ENCODE measurements around the gene BSPRY. TPM values are rescaled to one million over a fixed set of nuclear protein-coding genes. Genes with fewer than 3 reads are reported as not detected.

BSPRY gene
- total and polyA plus RNA-seq, 2 donors (not counting 1 experiment from before 2014, with no cell fraction given): 0.42 to 0.59 TPM

GRCh38 chr9:113372059-113372458 lies 22.7 kb downstream of the BSPRY start:
- intact Hi-C loops (cut with micrococcal nuclease): no loop called here
- H3K9me3 Mint-ChIP-seq (ENCODE audit: insufficient read depth): no peaks in the 10 kb centered on the region

GRCh38 chr9:113373256-113373655 lies 23.9 kb downstream of the BSPRY start:
- no peaks in the 10 kb centered on the region for H3K27me3 ChIP-seq (replicated peaks in 1 of 4; ENCODE audit: control extremely low read depth in 1 of 4, control insufficient read depth in 3 of 4, insufficient read depth in 4 of 4, low read length in 3 of 4)
- H3K4me3 ChIP-seq (ENCODE audit: control extremely low read depth in 1 of 5, extremely low read depth in 1 of 5, insufficient read depth in 1 of 5, low read depth in 2 of 5, low read length in 4 of 5): no peak overlapping the region
- no peak overlapping the region for H3K27ac ChIP-seq (ENCODE audit: low read length in 2 of 2)
- H3K79me2 ChIP-seq (ENCODE audit: control insufficient read depth, insufficient read depth, low read length): peaks cover 5% of the 10 kb centered on the region
- Mint-ChIP-seq H3K27ac (peak overlapping the region; percentile 63), H3K27me3 (no peaks in the 10 kb centered on the region), H3K9me3 (ENCODE audit: insufficient read depth) (no peaks in the 10 kb centered on the region), H3K4me3 (peak overlapping the region; percentile 34), H3K4me1 (peaks cover 16% of the 10 kb centered on the region)
- 100% methylated on average over 1 of the region's 3 CpGs for WGBS (ENCODE audit: insufficient coverage)
- H3K9ac ChIP-seq (ENCODE audit: low read length): no peak overlapping the region
- no peak overlapping the region for H2AFZ ChIP-seq (ENCODE audit: insufficient read depth, low read depth, low read length, poor library complexity, severe bottlenecking)
- no peaks in the 10 kb centered on the region for H4K20me1 ChIP-seq (ENCODE audit: control insufficient read depth, insufficient read depth, low read length, poor library complexity, severe bottlenecking)
- CTCF ChIA-PET: interaction anchor here (0.6 kb wide), 1 partner anchor 147 kb away, joined by 4 read pairs; no protein-coding TSS in a partner anchor
- H3K4me1 ChIP-seq (ENCODE audit: control insufficient read depth in 2 of 2, insufficient read depth in 2 of 2, low read length in 2 of 2): peaks cover 4 to 14% of the 10 kb centered on the region in 2 donors
- TF ChIP-seq, protein P1, sequence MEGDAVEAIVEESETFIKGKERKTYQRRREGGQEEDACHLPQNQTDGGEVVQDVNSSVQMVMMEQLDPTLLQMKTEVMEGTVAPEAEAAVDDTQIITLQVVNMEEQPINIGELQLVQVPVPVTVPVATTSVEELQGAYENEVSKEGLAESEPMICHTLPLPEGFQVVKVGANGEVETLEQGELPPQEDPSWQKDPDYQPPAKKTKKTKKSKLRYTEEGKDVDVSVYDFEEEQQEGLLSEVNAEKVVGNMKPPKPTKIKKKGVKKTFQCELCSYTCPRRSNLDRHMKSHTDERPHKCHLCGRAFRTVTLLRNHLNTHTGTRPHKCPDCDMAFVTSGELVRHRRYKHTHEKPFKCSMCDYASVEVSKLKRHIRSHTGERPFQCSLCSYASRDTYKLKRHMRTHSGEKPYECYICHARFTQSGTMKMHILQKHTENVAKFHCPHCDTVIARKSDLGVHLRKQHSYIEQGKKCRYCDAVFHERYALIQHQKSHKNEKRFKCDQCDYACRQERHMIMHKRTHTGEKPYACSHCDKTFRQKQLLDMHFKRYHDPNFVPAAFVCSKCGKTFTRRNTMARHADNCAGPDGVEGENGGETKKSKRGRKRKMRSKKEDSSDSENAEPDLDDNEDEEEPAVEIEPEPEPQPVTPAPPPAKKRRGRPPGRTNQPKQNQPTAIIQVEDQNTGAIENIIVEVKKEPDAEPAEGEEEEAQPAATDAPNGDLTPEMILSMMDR (IDR thresholded peaks at IDR 0.05): no peak
- no peak for TF ChIP-seq EZH2 (IDR thresholded peaks at IDR 0.05; ENCODE audit: borderline replicate concordance, insufficient read depth, low read depth, low read length, poor library complexity, severe bottlenecking)
- H3K4me2 ChIP-seq (replicated peaks; ENCODE audit: low read depth, low read length, poor library complexity, severe bottlenecking): no peak overlapping the region
- intact Hi-C loops (cut with micrococcal nuclease): no loop called here
- POLR2A ChIA-PET: no interaction called here
- H3K9me3 ChIP-seq (ENCODE audit: control extremely low read depth in 1 of 3, control insufficient read depth in 2 of 3, insufficient read depth in 1 of 3, low read length in 2 of 3): no peaks in the 10 kb centered on the region
- peaks cover 0 to 25% of the 10 kb centered on the region in 2 experiments for H3K36me3 ChIP-seq (replicated peaks in 1 of 2; ENCODE audit: control extremely low read depth in 1 of 2, control insufficient read depth in 1 of 2, extremely low read depth in 1 of 2, insufficient read depth in 2 of 2, low read length in 1 of 2)
- ATAC-seq (ENCODE audit: low read depth) (no peak), DNase-seq (no peak)

More at GRCh38 chr9:113372059-113372458, 22.7 kb downstream of the BSPRY start:
- TF ChIP-seq EZH2 (IDR thresholded peaks at IDR 0.05; ENCODE audit: borderline replicate concordance, insufficient read depth, low read depth, low read length, poor library complexity, severe bottlenecking): no peak
- TF ChIP-seq, protein P1 (IDR thresholded peaks at IDR 0.05): no peak
- Histone ChIP-seq H3K27me3 (replicated peaks in 1 of 4; ENCODE audit: control extremely low read depth in 1 of 4, control insufficient read depth in 3 of 4, insufficient read depth in 4 of 4, low read length in 3 of 4) (no peaks in the 10 kb centered on the region), H3K4me3 (ENCODE audit: control extremely low read depth in 1 of 5, extremely low read depth in 1 of 5, insufficient read depth in 1 of 5, low read depth in 2 of 5, low read length in 4 of 5) (no peak overlapping the region), H3K4me1 (ENCODE audit: control insufficient read depth in 2 of 2, insufficient read depth in 2 of 2, low read length in 2 of 2) (peaks cover 4 to 9% of the 10 kb centered on the region in 2 donors), H3K27ac (ENCODE audit: low read length in 2 of 2) (no peak overlapping the region), H2AFZ (ENCODE audit: insufficient read depth, low read depth, low read length, poor library complexity, severe bottlenecking) (no peak overlapping the region), H3K36me3 (replicated peaks in 1 of 2; ENCODE audit: control extremely low read depth in 1 of 2, control insufficient read depth in 1 of 2, extremely low read depth in 1 of 2, insufficient read depth in 2 of 2, low read length in 1 of 2) (peaks cover 0 to 25% of the 10 kb centered on the region in 2 experiments), H3K4me2 (replicated peaks; ENCODE audit: low read depth, low read length, poor library complexity, severe bottlenecking) (no peak overlapping the region), H4K20me1 (ENCODE audit: control insufficient read depth, insufficient read depth, low read length, poor library complexity, severe bottlenecking) (no peaks in the 10 kb centered on the region), H3K9ac (ENCODE audit: low read length) (no peak overlapping the region), H3K79me2 (ENCODE audit: control insufficient read depth, insufficient read depth, low read length) (peaks cover 5% of the 10 kb centered on the region), H3K9me3 (ENCODE audit: control extremely low read depth in 1 of 3, control insufficient read depth in 2 of 3, insufficient read depth in 1 of 3, low read length in 2 of 3) (no peaks in the 10 kb centered on the region)
- Mint-ChIP-seq H3K4me3 (no peak overlapping the region), H3K4me1 (peaks cover 15% of the 10 kb centered on the region), H3K27ac (no peak overlapping the region), H3K27me3 (no peaks in the 10 kb centered on the region)
- WGBS (ENCODE audit: insufficient coverage): 93% methylated on average over 4 of the region's 5 CpGs
- ChIA-PET POLR2A (interaction anchor here (0.7 kb wide), 1 partner anchor 38 kb away, joined by 3 read pairs; no protein-coding TSS in a partner anchor), CTCF (no interaction called here)
- DNase-seq (no peak), ATAC-seq (ENCODE audit: low read depth) (no peak)

Measured in B cell (primary cell).